BLaER1 (cell line): ENCODE measurements around the gene OR9A4.

ENCODE experiments used
- H3K27ac ChIP-seq: shearing (Covaris generic); formaldehyde crosslinking; 2 replicates; pipeline ENCODE4 v1.8.1; 2022
- H3K27me3 ChIP-seq: shearing (Covaris generic); formaldehyde crosslinking; 2 replicates; pipeline ENCODE4 v1.8.1; 2022
- H3K36me3 ChIP-seq: shearing (Covaris generic); formaldehyde crosslinking; 2 replicates; pipeline ENCODE4 v1.8.1; 2022
- H3K4me1 ChIP-seq: shearing (Covaris generic); formaldehyde crosslinking; 2 replicates; pipeline ENCODE4 v1.8.1; 2022
- H3K4me2 ChIP-seq: shearing (Covaris generic); formaldehyde crosslinking; 2 replicates; pipeline ENCODE4 v1.8.1; 2022
- H3K4me3 ChIP-seq: shearing (Covaris generic); formaldehyde crosslinking; 2 replicates; pipeline ENCODE4 v1.8.1; 2022
- H3K9ac ChIP-seq: shearing (Covaris generic); formaldehyde crosslinking; 2 replicates; pipeline ENCODE4 v1.8.1; 2022
- H3K9me3 ChIP-seq: shearing (Covaris generic); formaldehyde crosslinking; 2 replicates; pipeline ENCODE4 v1.8.1; 2022
- H4K20me1 ChIP-seq: shearing (Covaris generic); formaldehyde crosslinking; 2 replicates; pipeline ENCODE4 v1.8.1; 2022
- Cebpa-rat ChIP-seq: shearing (Covaris generic); IDR thresholded peaks from 2 replicates; pipeline ENCODE4 v1.8.1; 2022

The OR9A4 gene, protein sequence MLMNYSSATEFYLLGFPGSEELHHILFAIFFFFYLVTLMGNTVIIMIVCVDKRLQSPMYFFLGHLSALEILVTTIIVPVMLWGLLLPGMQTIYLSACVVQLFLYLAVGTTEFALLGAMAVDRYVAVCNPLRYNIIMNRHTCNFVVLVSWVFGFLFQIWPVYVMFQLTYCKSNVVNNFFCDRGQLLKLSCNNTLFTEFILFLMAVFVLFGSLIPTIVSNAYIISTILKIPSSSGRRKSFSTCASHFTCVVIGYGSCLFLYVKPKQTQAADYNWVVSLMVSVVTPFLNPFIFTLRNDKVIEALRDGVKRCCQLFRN

GRCh38 chr7:141916099-141916498 is at the start of gene OR9A4:
OR9A4 (plus strand) TSS chr7:141916399; CDS start chr7:141918876, 2,477 bp downstream.
- Histone ChIP-seq H3K4me3 (no peak within 1 kb of the TSS), H3K9me3 (no peaks in the 10 kb centered on the region), H3K36me3 (no peaks in the 10 kb centered on the region), H3K9ac (no peak within 1 kb of the TSS), H3K4me1 (no peaks in the 10 kb centered on the region), H4K20me1 (no peaks in the 10 kb centered on the region), H3K27ac (no peak within 1 kb of the TSS), H3K27me3 (no peaks in the 10 kb centered on the region), H3K4me2 (no peak within 1 kb of the TSS)
- TF ChIP-seq Cebpa-rat: no peak

DNA sequence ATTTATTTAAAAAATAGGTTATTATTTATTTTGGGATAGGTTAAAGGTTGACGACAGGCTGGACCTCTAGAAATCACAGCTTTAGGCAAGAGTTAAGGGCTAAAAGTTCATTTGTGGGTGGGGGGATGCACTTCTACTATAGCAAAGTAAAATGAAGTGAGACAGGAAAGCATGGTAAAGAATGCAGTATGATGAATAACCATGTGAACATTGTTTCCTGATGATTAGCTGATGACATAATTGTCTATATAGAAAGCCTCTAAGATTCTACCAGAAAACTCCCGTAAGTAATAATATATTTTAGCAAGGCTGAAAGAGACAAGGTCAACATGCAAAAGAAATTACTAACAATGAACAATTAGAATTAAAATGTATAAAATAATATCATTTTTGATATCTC is 49.2 kb upstream of the OR9A4 start:
- Histone ChIP-seq H4K20me1 (no peaks in the 10 kb centered on the region), H3K27ac (no peak overlapping the region), H3K27me3 (no peaks in the 10 kb centered on the region), H3K36me3 (no peaks in the 10 kb centered on the region), H3K4me2 (no peak overlapping the region), H3K4me3 (no peak overlapping the region), H3K9me3 (peaks cover 8% of the 10 kb centered on the region), H3K9ac (no peak overlapping the region), H3K4me1 (no peaks in the 10 kb centered on the region)
- no peak for TF ChIP-seq Cebpa-rat

- H3K27ac ChIP-seq: peak overlapping the region; percentile 44; the same call in 1 of the 2 replicates
- no peaks in the 10 kb centered on the region for H4K20me1 ChIP-seq
- H3K9me3 ChIP-seq: peaks cover 8% of the 10 kb centered on the region
- H3K9ac ChIP-seq: no peak overlapping the region
- no peaks in the 10 kb centered on the region for H3K36me3 ChIP-seq
- no peak for TF ChIP-seq Cebpa-rat
- peak overlapping the region; percentile 63 for H3K4me2 ChIP-seq
- H3K4me1 ChIP-seq: peaks cover 13% of the 10 kb centered on the region
- no peak overlapping the region for H3K4me3 ChIP-seq
- H3K27me3 ChIP-seq: no peaks in the 10 kb centered on the region
Observed at GRCh38 chr7:141872931-141873330, 43.3 kb upstream of the OR9A4 start.

GRCh38 chr7:141874787-141875186 is 41.4 kb upstream of the OR9A4 start:
- Histone ChIP-seq H3K27me3 (no peaks in the 10 kb centered on the region), H3K27ac (no peak overlapping the region), H3K9ac (no peak overlapping the region), H3K9me3 (peaks cover 8% of the 10 kb centered on the region), H3K36me3 (no peaks in the 10 kb centered on the region), H3K4me1 (peaks cover 13% of the 10 kb centered on the region), H4K20me1 (no peaks in the 10 kb centered on the region), H3K4me3 (no peak overlapping the region), H3K4me2 (no peak overlapping the region)
- TF ChIP-seq Cebpa-rat: no peak

DNA sequence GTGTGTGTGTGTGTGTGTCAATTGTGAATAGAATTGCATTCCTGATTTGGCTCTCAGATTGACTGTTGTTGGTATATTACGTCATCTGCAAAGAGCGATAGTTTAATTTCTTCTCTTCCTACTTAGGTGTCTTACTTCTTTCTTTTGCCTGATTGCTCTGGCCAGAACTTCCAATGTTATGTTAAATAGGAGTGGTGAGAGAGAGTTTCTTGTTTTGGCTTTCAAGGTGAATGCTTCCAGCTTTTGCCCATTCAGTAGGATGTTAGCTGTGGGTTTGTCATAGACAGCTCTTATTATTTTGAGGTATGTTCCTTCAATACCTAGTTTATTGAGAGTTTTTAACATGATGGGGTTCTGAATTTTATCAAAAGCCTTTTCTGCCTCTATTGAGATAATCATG is 40.7 kb upstream of the OR9A4 start:
- Histone ChIP-seq H4K20me1 (no peaks in the 10 kb centered on the region), H3K4me1 (peaks cover 13% of the 10 kb centered on the region), H3K36me3 (no peaks in the 10 kb centered on the region), H3K4me2 (no peak overlapping the region), H3K27ac (no peak overlapping the region), H3K27me3 (no peaks in the 10 kb centered on the region), H3K4me3 (no peak overlapping the region), H3K9me3 (peaks cover 4% of the 10 kb centered on the region), H3K9ac (no peak overlapping the region)
- no peak for TF ChIP-seq Cebpa-rat

- Histone ChIP-seq H3K9me3 (no peaks in the 10 kb centered on the region), H3K4me1 (peaks cover 13% of the 10 kb centered on the region), H3K27ac (no peak overlapping the region), H3K36me3 (no peaks in the 10 kb centered on the region), H3K9ac (no peak overlapping the region), H3K4me2 (no peak overlapping the region), H4K20me1 (no peaks in the 10 kb centered on the region), H3K4me3 (no peak overlapping the region), H3K27me3 (no peaks in the 10 kb centered on the region)
- no peak for TF ChIP-seq Cebpa-rat
Observed at GRCh38 chr7:141876371-141876770, 39.8 kb upstream of the OR9A4 start.

- no peak overlapping the region for H3K4me3 ChIP-seq
- no peaks in the 10 kb centered on the region for H3K36me3 ChIP-seq
- H3K4me2 ChIP-seq: no peak overlapping the region
- H3K27me3 ChIP-seq: no peaks in the 10 kb centered on the region
- TF ChIP-seq Cebpa-rat: no peak
- no peak overlapping the region for H3K27ac ChIP-seq
- H3K9me3 ChIP-seq: no peaks in the 10 kb centered on the region
- H3K9ac ChIP-seq: no peak overlapping the region
- H4K20me1 ChIP-seq: no peaks in the 10 kb centered on the region
- peaks cover 12% of the 10 kb centered on the region for H3K4me1 ChIP-seq
Observed at GRCh38 chr7:141877365-141877764, 38.8 kb upstream of the OR9A4 start.

- H3K4me3 ChIP-seq: no peak overlapping the region
- H3K9me3 ChIP-seq: no peaks in the 10 kb centered on the region
- no peak overlapping the region for H3K9ac ChIP-seq
- no peaks in the 10 kb centered on the region for H3K27me3 ChIP-seq
- H3K36me3 ChIP-seq: no peaks in the 10 kb centered on the region
- no peaks in the 10 kb centered on the region for H3K4me1 ChIP-seq
- no peak overlapping the region for H3K4me2 ChIP-seq
- no peaks in the 10 kb centered on the region for H4K20me1 ChIP-seq
- no peak for TF ChIP-seq Cebpa-rat
- H3K27ac ChIP-seq: no peak overlapping the region
Observed at GRCh38 chr7:141880960-141881359, 35.2 kb upstream of the OR9A4 start.

GRCh38 chr7:141884539-141885225 is 31.5 kb upstream of the OR9A4 start:
- Histone ChIP-seq H3K9me3 (no peaks in the 10 kb centered on the region), H3K36me3 (no peaks in the 10 kb centered on the region), H3K4me1 (no peaks in the 10 kb centered on the region), H3K27ac (no peak overlapping the region), H3K4me3 (no peak overlapping the region), H3K27me3 (no peaks in the 10 kb centered on the region), H4K20me1 (no peaks in the 10 kb centered on the region), H3K9ac (no peak overlapping the region), H3K4me2 (no peak overlapping the region)
- no peak for TF ChIP-seq Cebpa-rat

DNA sequence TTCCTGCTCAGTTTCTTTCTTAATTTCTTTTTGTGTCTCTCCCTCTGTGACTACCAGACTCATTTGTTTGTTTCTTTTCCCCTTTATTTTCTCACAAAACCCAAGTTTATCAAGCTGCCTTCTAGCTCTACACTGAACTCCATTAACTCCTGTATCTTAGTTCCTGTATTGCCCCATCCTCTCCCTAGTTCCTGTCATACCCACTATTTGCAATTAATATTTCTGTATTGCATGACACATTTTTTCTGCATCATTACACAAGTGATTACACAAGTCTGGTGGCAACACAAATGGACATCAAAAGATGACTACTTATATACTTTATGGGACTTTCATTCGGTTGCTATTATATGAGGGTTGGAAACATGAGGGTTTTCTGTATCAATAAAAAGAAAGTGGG is 26.9 kb upstream of the OR9A4 start:
- Histone ChIP-seq H4K20me1 (no peaks in the 10 kb centered on the region), H3K27me3 (no peaks in the 10 kb centered on the region), H3K4me3 (no peak overlapping the region), H3K9me3 (no peaks in the 10 kb centered on the region), H3K4me2 (no peak overlapping the region), H3K36me3 (no peaks in the 10 kb centered on the region), H3K4me1 (no peaks in the 10 kb centered on the region), H3K27ac (no peak overlapping the region), H3K9ac (no peak overlapping the region)
- TF ChIP-seq Cebpa-rat: no peak
